SJCRH30 (cell line): Measurements from ENCODE around the gene GSG1L. TPM values are rescaled to one million over a fixed set of nuclear protein-coding genes. Genes with fewer than 3 reads are reported as not detected.
"Not testable (repeated sequence)": the region's sequence is repeated elsewhere in the genome, so short reads cannot be mapped to it uniquely, and the experiment has no call there.

ENCODE experiments used
- DNase-seq, 2 experiments: peaks; one replicate each; pipeline ENCODE4 v3.0.0-alpha.2; 2015 to 2020
- H3K27ac ChIP-seq: fragments of 250-450 bp; sonication (Bioruptor Pico); 2 replicates; pipeline ENCODE4 v1.5.1; 2020; ENCODE audit warnings: mild to moderate bottlenecking, moderate library complexity
- H3K27me3 ChIP-seq: fragments of 250-450 bp; sonication (Bioruptor Pico); 2 replicates; pipeline ENCODE4 v1.5.1; 2020; ENCODE audit warnings: mild to moderate bottlenecking, moderate library complexity
- H3K36me3 ChIP-seq: fragments of 250-450 bp; sonication (Bioruptor Pico); 2 replicates; pipeline ENCODE4 v1.5.1; 2020; ENCODE audit warnings: mild to moderate bottlenecking, moderate library complexity
- H3K4me1 ChIP-seq: fragments of 250-450 bp; sonication (Bioruptor Pico); 2 replicates; pipeline ENCODE4 v1.5.1; 2020; ENCODE audit warnings: mild to moderate bottlenecking, moderate library complexity
- H3K4me3 ChIP-seq: fragments of 250-450 bp; sonication (Bioruptor Pico); 2 replicates; pipeline ENCODE4 v1.5.1; 2020; ENCODE audit warnings: mild to moderate bottlenecking, moderate library complexity
- H3K9me3 ChIP-seq: fragments of 250-450 bp; sonication (Bioruptor Pico); replicated peaks from 2 replicates; pipeline ENCODE4 v1.5.1; 2020; ENCODE audit warnings: mild to moderate bottlenecking, moderate library complexity
- total RNA-seq: library from RNA; depleted of rRNA; stranded (reverse); fragments of >200 nt; shearing (Covaris generic); gene quantifications from 2 replicates; pipeline ENCODE4 v1.2.3, GENCODE V29; 2014

The GSG1L gene
- total RNA-seq, 1 experiment from 2014 or later: not detected

DNA sequence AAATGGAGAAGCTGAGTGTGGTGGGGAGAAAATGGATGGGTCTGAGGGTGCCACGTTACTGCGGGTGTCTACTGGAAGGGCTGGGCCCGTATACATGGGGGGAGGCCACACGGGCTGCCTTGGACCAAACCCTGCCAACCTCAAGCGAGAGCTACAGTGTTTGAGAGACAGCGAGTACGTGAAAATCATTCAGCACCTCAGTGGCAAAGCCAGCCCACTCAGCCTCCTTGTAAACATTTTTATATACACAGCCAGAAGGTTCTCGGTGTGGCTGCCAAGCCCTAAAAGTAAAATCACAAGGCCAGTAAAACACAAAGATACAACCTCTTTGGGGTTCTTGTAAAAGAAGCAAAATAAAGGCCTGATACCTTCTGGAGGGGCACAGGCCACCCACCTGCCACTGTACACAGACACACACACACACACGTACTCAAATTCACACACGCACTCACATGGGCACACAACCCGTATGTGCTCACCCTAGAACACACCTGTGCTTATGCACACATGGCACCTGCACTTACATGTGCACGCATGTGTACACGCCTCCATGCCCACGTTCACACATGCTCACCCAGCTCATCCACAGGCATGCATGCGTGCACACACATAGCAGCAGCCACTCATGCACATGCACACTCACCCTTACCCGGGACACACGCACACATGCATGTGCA is 102.8 kb downstream of the GSG1L start:
- no peak overlapping the region for H3K4me3 ChIP-seq
- H3K27ac ChIP-seq: no peak overlapping the region
- no peak for DNase-seq
- H3K9me3 ChIP-seq: no peaks in the 10 kb centered on the region
- H3K4me1 ChIP-seq: no peaks in the 10 kb centered on the region
- H3K27me3 ChIP-seq: no peaks in the 10 kb centered on the region
- no peaks in the 10 kb centered on the region for H3K36me3 ChIP-seq

DNA sequence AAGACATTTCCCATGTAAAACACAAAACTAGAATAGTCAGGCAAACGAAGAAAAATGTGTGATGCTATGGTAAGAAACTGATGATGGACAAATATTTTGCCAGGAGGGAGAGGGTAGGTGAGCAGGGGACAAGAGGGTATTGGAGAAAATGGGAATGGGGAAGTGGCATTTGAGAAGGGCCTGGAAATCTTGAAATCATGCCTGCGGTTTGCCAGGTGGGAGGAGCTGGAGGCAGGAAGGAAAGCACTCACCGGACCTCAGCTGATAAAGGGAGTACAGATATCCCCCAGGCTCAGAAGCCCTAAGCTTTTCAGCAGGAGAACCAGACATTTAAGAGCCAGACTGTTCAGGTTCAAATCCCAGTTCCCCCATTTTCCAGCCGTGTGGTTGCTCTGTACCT is 103.6 kb downstream of the GSG1L start:
- no peaks in the 10 kb centered on the region for H3K36me3 ChIP-seq
- no peak for DNase-seq
- H3K27me3 ChIP-seq: no peaks in the 10 kb centered on the region
- H3K9me3 ChIP-seq: no peaks in the 10 kb centered on the region
- no peak overlapping the region for H3K4me3 ChIP-seq
- no peaks in the 10 kb centered on the region for H3K4me1 ChIP-seq
- no peak overlapping the region for H3K27ac ChIP-seq

DNA sequence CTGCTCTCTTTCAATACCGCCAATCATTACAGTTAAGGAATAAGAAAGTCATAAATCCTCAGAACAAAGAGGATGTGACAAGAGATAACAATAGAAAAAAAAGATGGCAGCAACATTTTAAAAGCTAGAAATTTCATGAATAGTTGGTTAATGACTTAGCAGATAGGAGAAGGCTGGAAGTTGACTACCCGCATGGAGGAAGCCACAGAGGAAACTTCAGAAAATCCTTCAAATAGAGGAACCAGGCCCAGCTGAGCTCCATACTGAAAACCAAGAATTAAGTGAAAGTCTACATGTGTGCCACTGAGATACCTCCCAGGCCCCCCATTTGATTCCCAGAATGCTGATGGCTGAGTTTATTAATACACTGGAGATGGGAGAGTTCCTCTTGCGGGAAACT is 109.3 kb downstream of the GSG1L start:
- Histone ChIP-seq H3K4me1 (no peaks in the 10 kb centered on the region), H3K9me3 (no peaks in the 10 kb centered on the region), H3K27me3 (no peaks in the 10 kb centered on the region), H3K27ac (no peak overlapping the region), H3K4me3 (no peak overlapping the region), H3K36me3 (no peaks in the 10 kb centered on the region)
- DNase-seq: no peak

DNA sequence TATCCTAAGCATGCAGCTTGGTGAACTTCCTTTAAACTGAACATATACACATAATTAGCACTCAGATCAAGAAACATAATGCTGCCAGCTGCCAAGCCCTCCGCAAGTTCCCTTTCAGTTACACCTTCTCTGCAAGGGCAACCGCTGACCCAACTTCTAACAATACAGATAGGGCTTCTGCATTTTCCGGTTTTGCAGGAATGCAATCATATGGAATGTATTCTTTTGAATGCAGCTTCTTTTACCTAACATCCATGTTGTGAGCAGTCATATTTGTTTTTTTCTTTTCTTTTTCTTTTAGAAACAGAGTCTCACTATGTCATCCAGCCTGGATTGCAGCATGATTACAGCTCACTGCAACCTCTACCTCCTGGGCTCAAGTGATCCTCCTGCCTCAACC is 110.7 kb downstream of the GSG1L start:
- no peaks in the 10 kb centered on the region for H3K4me1 ChIP-seq
- H3K27ac ChIP-seq: no peak overlapping the region
- DNase-seq: no peak
- H3K27me3 ChIP-seq: no peaks in the 10 kb centered on the region
- no peaks in the 10 kb centered on the region for H3K36me3 ChIP-seq
- no peaks in the 10 kb centered on the region for H3K9me3 ChIP-seq
- no peak overlapping the region for H3K4me3 ChIP-seq

DNA sequence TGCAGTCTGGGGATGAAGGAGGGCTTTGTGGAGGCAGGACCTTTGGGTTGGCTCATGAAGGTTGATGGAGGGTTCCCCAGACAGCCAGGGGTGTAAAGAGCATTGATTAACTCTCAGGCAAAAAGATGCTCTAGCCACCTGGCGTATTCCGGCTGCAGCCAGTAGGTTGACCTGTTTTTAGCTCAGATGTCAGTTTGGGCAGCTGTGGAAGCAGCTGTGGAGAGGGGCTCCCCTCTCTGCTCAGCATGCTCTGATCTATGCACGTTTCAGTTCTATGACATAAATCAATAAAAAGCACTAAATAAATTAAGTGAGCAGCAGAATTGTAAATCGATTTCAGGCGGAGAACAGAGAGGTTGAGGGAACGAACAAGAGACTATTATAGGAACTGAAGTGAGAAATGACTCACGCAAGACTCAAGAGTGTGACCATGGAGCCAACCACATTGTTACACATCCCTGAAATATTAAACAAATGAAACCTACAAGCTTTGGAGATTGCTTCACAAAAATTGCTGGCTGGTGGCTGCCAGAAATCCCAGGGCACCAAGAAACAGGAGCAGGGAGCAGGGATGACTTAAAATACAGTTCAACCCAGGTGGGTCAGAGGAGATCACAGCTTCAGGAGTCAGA is 111.9 kb downstream of the GSG1L start:
- Histone ChIP-seq H3K9me3 (no peaks in the 10 kb centered on the region), H3K4me3 (no peak overlapping the region), H3K4me1 (no peaks in the 10 kb centered on the region), H3K36me3 (no peaks in the 10 kb centered on the region), H3K27me3 (no peaks in the 10 kb centered on the region), H3K27ac (no peak overlapping the region)
- no peak for DNase-seq

DNA sequence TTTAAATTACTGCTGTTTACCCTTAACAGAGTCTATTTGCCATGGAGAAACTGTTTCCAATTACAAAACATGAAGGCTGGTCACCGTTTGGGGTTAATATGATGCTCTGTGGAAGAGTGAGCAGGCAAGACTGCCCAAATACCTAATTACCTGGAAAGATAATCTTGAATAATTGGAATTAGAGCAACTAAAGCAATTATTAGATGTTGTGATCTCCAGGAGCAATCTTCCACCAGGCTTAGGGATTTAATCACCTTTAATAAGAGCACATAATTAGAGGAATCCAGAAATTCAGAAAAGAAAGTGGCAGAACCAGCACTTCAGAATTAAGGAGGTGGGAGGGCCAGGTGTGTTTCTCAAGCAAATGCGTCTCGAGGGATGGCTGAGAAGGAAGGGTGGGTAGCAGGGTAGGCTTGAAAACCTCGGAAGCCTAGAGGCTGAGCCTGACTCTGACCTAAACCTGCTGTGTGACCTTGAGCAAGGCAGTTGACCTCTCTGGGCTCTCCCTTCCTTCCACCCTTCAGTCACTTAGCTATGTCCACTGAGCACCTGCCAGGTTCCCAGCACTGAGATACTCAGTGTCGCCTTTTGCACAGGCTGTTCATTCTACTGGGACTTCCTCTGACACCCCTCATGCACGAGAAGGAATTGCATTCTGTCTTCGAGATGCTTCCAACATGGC is 113.2 kb downstream of the GSG1L start:
- no peak for DNase-seq
- Histone ChIP-seq H3K4me1 (no peaks in the 10 kb centered on the region), H3K27me3 (no peaks in the 10 kb centered on the region), H3K9me3 (no peaks in the 10 kb centered on the region), H3K27ac (no peak overlapping the region), H3K4me3 (no peak overlapping the region), H3K36me3 (no peaks in the 10 kb centered on the region)

DNA sequence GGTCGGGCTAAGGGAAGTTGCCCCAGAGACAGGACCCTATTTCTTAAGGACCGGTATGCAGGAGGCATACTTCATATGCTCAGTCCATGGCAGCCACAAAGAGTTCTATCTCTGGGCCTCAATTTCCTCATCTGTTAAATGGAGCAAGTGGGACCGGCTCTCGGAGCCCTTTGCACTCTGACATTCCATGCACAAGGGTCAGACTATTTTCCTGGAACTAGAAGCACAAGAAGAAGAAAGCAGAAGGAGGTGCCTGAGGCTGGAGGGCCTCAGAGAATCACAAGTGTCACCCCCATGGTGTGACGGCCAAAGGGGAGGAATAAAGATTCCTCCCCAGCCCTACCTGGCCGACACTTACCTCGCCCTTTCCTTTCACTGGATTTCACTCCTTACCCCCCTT is 115.8 kb downstream of the GSG1L start:
- Histone ChIP-seq H3K27ac (no peak overlapping the region), H3K4me1 (no peaks in the 10 kb centered on the region), H3K9me3 (no peaks in the 10 kb centered on the region), H3K4me3 (no peak overlapping the region), H3K36me3 (no peaks in the 10 kb centered on the region), H3K27me3 (no peaks in the 10 kb centered on the region)
- DNase-seq: no peak

DNA sequence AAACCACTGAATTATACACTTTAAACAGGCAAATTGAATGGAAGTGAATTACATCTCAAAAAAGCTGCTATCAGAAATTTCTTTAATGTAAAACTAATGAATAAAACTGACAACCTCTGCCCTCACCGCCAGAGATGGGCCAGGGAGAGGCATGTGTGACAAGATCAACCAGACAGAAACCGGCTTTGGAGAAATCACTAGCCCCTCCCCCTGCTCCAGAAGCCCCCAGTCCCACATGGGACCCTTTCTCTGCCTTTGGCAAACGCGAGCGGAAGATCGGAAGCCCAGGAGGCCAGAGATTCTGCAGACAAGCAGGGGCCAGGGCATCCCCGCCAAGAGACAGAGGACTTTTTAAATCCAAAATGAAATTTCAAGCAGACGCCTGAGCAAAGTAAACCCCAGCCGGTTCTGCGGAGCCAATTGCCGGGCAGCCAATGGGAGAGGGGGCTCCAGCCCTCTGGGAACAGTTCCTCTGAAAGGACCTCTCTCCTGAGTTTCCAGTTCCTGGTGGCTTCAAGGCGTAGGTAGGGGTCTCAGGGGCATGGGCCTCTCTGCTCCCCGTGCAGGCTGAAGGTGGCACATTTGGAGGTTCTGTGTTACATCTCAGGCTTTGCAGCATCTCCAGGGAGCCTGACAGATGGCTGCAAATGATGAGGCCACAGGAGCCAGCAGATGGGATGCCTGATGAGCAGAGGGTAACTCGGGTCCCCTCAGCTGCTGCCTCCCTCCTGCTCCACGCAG is 118.1 kb downstream of the GSG1L start:
- Histone ChIP-seq H3K4me1 (no peaks in the 10 kb centered on the region), H3K9me3 (no peaks in the 10 kb centered on the region), H3K27ac (no peak overlapping the region), H3K36me3 (no peaks in the 10 kb centered on the region), H3K27me3 (no peaks in the 10 kb centered on the region), H3K4me3 (no peak overlapping the region)
- peak; percentile 11 to 24 for DNase-seq

DNA sequence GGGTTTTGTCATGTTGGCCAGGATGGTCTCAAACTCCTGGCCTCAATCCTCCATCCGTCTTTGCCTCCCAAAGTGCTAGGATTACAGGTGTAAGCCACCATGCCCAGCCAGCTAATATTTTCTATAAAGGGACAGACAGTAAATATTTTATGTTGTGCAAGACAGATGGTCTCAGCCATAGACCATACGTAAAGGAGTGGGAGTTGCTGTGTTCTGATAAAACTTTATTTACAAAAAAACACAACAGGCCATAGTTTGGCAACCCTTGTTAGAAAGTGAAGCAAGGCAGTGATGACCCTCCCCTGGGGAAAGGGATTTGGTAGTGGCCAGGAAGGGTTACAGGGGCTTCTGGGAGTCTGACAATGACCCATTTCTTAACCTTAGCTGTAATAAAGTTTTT is 119.7 kb downstream of the GSG1L start:
- H3K36me3 ChIP-seq: no peaks in the 10 kb centered on the region
- H3K27me3 ChIP-seq: no peaks in the 10 kb centered on the region
- H3K27ac ChIP-seq: no peak overlapping the region
- H3K9me3 ChIP-seq: no peaks in the 10 kb centered on the region
- no peaks in the 10 kb centered on the region for H3K4me1 ChIP-seq
- no peak for DNase-seq
- no peak overlapping the region for H3K4me3 ChIP-seq

DNA sequence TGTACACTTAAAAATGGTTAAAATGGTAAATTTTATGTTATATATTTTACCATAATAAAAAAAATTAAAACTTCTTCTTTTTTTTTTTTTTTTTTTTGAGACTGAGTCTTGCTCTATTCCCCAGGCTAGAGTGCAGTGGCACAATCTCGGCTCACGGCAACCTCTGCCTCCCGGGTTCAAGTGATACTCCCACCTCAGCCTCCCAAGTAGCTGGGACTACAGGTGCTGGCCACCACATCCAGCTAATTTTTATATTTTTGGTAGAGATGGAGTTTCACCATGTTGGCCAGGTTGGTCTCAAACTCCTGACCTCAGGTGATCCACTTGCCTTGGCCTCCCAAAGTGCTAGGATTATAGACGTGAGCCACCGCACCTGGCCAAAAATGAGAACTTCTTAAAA is 121.4 kb downstream of the GSG1L start:
- H3K9me3 ChIP-seq, H3K27me3 ChIP-seq, H3K4me1 ChIP-seq, H3K36me3 ChIP-seq, H3K27ac ChIP-seq, DNase-seq, H3K4me3 ChIP-seq: not testable (repeated sequence)

DNA sequence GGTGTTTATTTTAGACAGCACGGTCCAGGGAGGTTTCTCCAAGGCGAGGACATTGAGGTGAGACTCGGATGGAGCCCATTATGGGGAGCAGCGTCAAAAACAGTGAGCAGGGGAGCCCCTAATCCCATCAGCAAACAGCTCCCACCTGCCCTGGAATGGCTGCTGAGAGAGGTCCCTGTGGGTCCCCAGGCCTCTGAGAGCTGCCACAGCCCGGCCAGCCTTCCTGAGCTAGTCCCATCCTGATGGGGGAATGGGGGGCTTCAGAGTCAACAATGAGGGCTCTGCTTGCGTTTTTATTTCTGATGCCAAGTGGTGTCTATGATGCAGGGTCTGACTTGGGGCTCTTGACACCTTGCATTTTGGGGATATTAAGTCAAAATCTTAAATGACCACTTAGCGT is 128.4 kb downstream of the GSG1L start:
- Histone ChIP-seq H3K27me3 (no peaks in the 10 kb centered on the region), H3K4me3 (no peak overlapping the region), H3K27ac (no peak overlapping the region), H3K9me3 (no peaks in the 10 kb centered on the region), H3K36me3 (no peaks in the 10 kb centered on the region), H3K4me1 (no peaks in the 10 kb centered on the region)
- no peak for DNase-seq

DNA sequence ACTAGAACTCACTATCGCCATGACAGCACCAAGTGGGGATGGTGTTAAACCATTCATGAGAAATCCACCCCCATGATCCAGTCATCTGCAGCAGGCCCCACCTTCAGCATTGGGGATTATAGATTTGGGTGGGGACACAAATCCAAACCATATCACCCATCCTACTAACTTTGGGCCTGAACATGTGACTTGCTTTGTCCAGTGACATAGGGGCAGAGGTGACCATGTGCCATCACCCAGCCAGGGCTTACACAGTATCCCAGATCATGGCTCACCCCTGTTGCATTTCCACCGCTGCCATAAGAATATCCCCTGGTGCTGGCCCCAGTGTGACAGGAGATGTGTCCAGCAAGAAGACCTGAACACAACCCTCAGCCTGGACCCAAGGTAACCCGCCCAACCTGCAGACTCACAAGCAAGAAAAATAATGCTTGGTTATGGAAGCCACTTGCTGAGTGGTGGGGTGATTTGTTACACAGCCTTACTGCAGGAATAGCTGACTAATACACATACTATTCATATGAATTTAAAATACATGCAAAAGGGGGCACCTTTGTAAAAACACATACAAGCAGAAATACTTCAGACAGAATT is 130.9 kb downstream of the GSG1L start:
- no peaks in the 10 kb centered on the region for H3K9me3 ChIP-seq
- H3K36me3 ChIP-seq: no peaks in the 10 kb centered on the region
- H3K27ac ChIP-seq: no peak overlapping the region

DNA sequence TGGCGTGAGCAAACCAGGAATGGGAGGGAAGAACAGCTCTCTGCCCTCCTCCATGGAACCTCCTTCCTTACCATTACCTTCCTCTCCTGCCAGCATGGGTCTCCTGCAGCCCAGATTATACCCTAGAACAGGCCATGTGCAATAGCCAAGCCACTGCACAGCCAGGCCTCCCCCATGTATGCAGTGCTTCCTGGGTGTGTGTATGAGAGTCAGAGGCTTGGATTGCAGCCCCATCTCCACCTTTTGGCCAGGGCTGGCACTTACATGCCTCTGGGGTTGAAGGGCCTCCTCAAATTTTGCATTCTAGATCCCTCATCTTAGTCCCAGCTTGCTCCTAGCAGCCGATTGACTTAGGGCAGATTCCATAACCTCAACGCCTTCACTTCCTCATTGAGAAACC is 133.7 kb downstream of the GSG1L start:
- DNase-seq: no peak
- H3K9me3 ChIP-seq: no peaks in the 10 kb centered on the region
- no peaks in the 10 kb centered on the region for H3K27me3 ChIP-seq
- no peak overlapping the region for H3K27ac ChIP-seq
- no peaks in the 10 kb centered on the region for H3K36me3 ChIP-seq
- no peaks in the 10 kb centered on the region for H3K4me1 ChIP-seq
- no peak overlapping the region for H3K4me3 ChIP-seq

More for the DNA sequence above, 130.9 kb downstream of the GSG1L start:
- H3K4me1 ChIP-seq: no peaks in the 10 kb centered on the region
- H3K4me3 ChIP-seq: no peak overlapping the region
- no peak for DNase-seq
- H3K27me3 ChIP-seq: no peaks in the 10 kb centered on the region

DNA sequence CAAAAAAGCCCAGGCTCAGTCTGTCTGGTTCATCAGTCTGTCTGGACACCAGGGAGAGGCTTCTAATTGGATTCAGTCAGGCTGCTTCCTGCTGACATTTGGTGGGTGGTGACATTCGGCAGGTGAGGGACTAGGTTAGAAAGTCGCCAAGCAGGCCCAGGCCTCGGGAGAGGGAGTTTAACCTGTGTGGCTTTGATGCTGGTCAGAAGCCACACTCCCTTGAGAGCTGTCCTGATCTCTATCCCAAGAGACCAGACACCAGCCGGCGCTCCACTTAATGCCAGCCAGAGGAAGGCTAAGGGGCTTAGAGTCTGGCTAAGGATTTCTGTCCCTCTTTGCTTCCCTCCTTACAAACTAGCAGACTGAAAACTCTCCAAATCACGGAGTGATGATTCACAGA is 135.0 kb downstream of the GSG1L start:
- Histone ChIP-seq H3K36me3 (no peaks in the 10 kb centered on the region), H3K27me3 (no peaks in the 10 kb centered on the region)

More for the DNA sequence above, 135.0 kb downstream of the GSG1L start:
- Histone ChIP-seq H3K4me1 (no peaks in the 10 kb centered on the region), H3K27ac (no peak overlapping the region), H3K4me3 (no peak overlapping the region), H3K9me3 (no peaks in the 10 kb centered on the region)
- no peak for DNase-seq
